Activated CD8-positive, alpha-beta T cell treated with anti-CD3 and anti-CD28 coated beads for 36 hours (primary cell): ENCODE results near the gene SBF2. TPM values are rescaled to one million over a fixed set of nuclear protein-coding genes. Genes with fewer than 3 reads are reported as not detected.

Experiments
- ATAC-seq: fragments of 200-7000 bp; cut with Tn5 transposase; one replicate; pipeline ENCODE4 v1.10.0; 2021; ENCODE audit warnings: mild to moderate bottlenecking, moderate library complexity
- CTCF ChIA-PET: fragments of 350-600 bp; sonication (Branson Sonifier 250); formaldehyde crosslinking; loops from one replicate; lab custom pipeline; 2021; ENCODE audit warnings: antibody characterized with exemption; lab: Charles Lee
- POLR2A ChIA-PET: fragments of 350-600 bp; sonication (Branson Sonifier 250); formaldehyde crosslinking; loops from one replicate; lab custom pipeline; 2021; ENCODE audit warnings: antibody characterized with exemption; lab: Charles Lee
- DNase-seq: peaks from one replicate; pipeline ENCODE4 v3.0.0-alpha.2; 2020
- H3K27ac Mint-ChIP-seq: one replicate; pipeline ENCODE4 v1.8.0; 2021; ENCODE audit warnings: mild to moderate bottlenecking, mixed read lengths
- H3K27me3 Mint-ChIP-seq: one replicate; pipeline ENCODE4 v1.8.0; 2021; ENCODE audit warnings: mixed read lengths
- H3K36me3 Mint-ChIP-seq: one replicate; pipeline ENCODE4 v1.8.0; 2021; ENCODE audit warnings: low read depth, mixed read lengths
- H3K4me1 Mint-ChIP-seq: one replicate; pipeline ENCODE4 v1.8.0; 2021; ENCODE audit warnings: low read depth, mixed read lengths
- H3K4me3 Mint-ChIP-seq: one replicate; pipeline ENCODE4 v1.8.0; 2021; ENCODE audit warnings: mild to moderate bottlenecking, moderate library complexity, mixed read lengths
- H3K9me3 Mint-ChIP-seq: one replicate; pipeline ENCODE4 v1.8.0; 2021; ENCODE audit warnings: mixed read lengths
- CTCF ChIP-seq: fragments of 200-600 bp; IDR thresholded peaks from one replicate; pipeline ENCODE4 v1.8.0; 2022; ENCODE audit warnings: antibody characterized with exemption, mild to moderate bottlenecking
- intact Hi-C: fragments of 100-400 bp; cut with micrococcal nuclease; formaldehyde crosslinking; loops from one replicate; pipeline ENCODE4 v1.10.0; 2022
- total RNA-seq, 2 experiments: library from RNA; stranded (reverse); gene quantifications; one replicate each; pipeline ENCODE4 v1.2.3, GENCODE V29; 2021

The SBF2 gene
- total RNA-seq, 2 experiments from 2014 or later = 10.0 to 11.0 TPM

- DNase-seq (no peak), ATAC-seq (no peak)
- Mint-ChIP-seq H3K27ac (no peak overlapping the region), H3K36me3 (no peaks in the 10 kb centered on the region), H3K9me3 (no peaks in the 10 kb centered on the region), H3K4me3 (no peak overlapping the region), H3K4me1 (no peaks in the 10 kb centered on the region), H3K27me3 (no peaks in the 10 kb centered on the region)
- intact Hi-C loops = no loop called here
- POLR2A ChIA-PET = no interaction called here
- no peak for TF ChIP-seq CTCF
- CTCF ChIA-PET = no interaction called here
Measured at GRCh38 chr11:10192036-10192435, 102.0 kb downstream of the SBF2 start.

GRCh38 chr11:10181811-10182210 is 112.2 kb downstream of the SBF2 start:
- Mint-ChIP-seq H3K4me3 (no peak overlapping the region), H3K27me3 (no peaks in the 10 kb centered on the region), H3K9me3 (no peaks in the 10 kb centered on the region), H3K4me1 (no peaks in the 10 kb centered on the region), H3K27ac (no peak overlapping the region), H3K36me3 (no peaks in the 10 kb centered on the region)
- TF ChIP-seq CTCF = no peak
- DNase-seq = no peak
- peak; percentile 24 for ATAC-seq
- ChIA-PET CTCF (interaction anchor here (0.6 to 2.8 kb wide), 15 partner anchors 13 to 423 kb away, joined by 3 to 22 read pairs (median 5); partner anchors contain the start of gene ADM), POLR2A (no interaction called here)
- intact Hi-C loops = no loop called here

- DNase-seq (no peak), ATAC-seq (no peak)
- POLR2A ChIA-PET = no interaction called here
- Mint-ChIP-seq H3K27me3 (no peaks in the 10 kb centered on the region), H3K4me3 (no peak overlapping the region), H3K36me3 (no peaks in the 10 kb centered on the region), H3K27ac (no peak overlapping the region), H3K4me1 (no peaks in the 10 kb centered on the region), H3K9me3 (no peaks in the 10 kb centered on the region)
- intact Hi-C loops = no loop called here
- no peak for TF ChIP-seq CTCF
- CTCF ChIA-PET = interaction anchor here (0.9 to 1.0 kb wide), 2 partner anchors 14 to 202 kb away, joined by 3 read pairs; no protein-coding TSS in a partner anchor
Measured at GRCh38 chr11:10164621-10165020, 129.4 kb downstream of the SBF2 start.

GRCh38 chr11:10162222-10162621 is 131.8 kb downstream of the SBF2 start:
- POLR2A ChIA-PET = no interaction called here
- DNase-seq (no peak), ATAC-seq (no peak)
- H3K36me3 Mint-ChIP-seq = no peaks in the 10 kb centered on the region
- intact Hi-C loops = no loop called here
- H3K4me3 Mint-ChIP-seq = no peak overlapping the region
- H3K4me1 Mint-ChIP-seq = peaks cover 3% of the 10 kb centered on the region
- H3K27me3 Mint-ChIP-seq = no peaks in the 10 kb centered on the region
- H3K27ac Mint-ChIP-seq = no peak overlapping the region
- CTCF ChIA-PET = no interaction called here
- no peak for TF ChIP-seq CTCF
- peaks cover 7% of the 10 kb centered on the region for H3K9me3 Mint-ChIP-seq

GRCh38 chr11:10160350-10160749 is 133.7 kb downstream of the SBF2 start:
- peaks cover 3% of the 10 kb centered on the region for H3K36me3 Mint-ChIP-seq
- ChIA-PET CTCF (no interaction called here), POLR2A (no interaction called here)
- no peak overlapping the region for H3K27ac Mint-ChIP-seq
- peaks cover 11% of the 10 kb centered on the region for H3K9me3 Mint-ChIP-seq
- H3K27me3 Mint-ChIP-seq = no peaks in the 10 kb centered on the region
- DNase-seq (no peak), ATAC-seq (no peak)
- H3K4me1 Mint-ChIP-seq = peaks cover 3% of the 10 kb centered on the region
- no peak overlapping the region for H3K4me3 Mint-ChIP-seq
- intact Hi-C loops = no loop called here
- no peak for TF ChIP-seq CTCF
